Measurements from ENCODE around the gene TRIML1. TPM values are rescaled to one million over a fixed set of nuclear protein-coding genes. Genes with fewer than 3 reads are reported as not detected.

Gene TRIML1
- total RNA-seq, 4 donors from 2014 or later = not detected

DNA sequence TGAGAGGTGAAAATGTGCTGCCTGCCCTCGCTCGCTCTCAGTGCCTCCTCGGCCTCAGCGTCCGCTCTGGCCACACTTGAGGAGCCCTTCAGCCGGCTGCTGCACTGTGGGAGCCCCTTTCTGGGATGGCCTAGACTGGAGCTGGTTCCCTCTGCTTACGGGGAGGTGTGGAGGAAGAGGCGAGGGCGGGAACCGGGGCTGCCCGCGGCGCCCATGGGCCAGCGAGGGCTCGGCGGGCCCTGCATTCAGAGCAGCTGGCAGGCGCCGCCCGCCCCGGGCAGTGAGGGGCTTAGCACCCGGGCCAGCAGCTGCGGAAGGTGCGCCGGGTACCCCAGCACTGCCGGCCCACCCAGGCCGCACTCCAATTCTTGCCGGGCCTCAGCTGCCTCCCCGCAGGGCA lies 39.6 kb downstream of the TRIML1 start:
- no peak overlapping the region for H3K27ac ChIP-seq (replicated peaks in 1 of 4)
- no peak for TF ChIP-seq POLR2AphosphoS5 (IDR thresholded peaks at IDR 0.05)
- TF ChIP-seq EP300 (IDR thresholded peaks at IDR 0.05) = no peak
- TF ChIP-seq, protein P1, sequence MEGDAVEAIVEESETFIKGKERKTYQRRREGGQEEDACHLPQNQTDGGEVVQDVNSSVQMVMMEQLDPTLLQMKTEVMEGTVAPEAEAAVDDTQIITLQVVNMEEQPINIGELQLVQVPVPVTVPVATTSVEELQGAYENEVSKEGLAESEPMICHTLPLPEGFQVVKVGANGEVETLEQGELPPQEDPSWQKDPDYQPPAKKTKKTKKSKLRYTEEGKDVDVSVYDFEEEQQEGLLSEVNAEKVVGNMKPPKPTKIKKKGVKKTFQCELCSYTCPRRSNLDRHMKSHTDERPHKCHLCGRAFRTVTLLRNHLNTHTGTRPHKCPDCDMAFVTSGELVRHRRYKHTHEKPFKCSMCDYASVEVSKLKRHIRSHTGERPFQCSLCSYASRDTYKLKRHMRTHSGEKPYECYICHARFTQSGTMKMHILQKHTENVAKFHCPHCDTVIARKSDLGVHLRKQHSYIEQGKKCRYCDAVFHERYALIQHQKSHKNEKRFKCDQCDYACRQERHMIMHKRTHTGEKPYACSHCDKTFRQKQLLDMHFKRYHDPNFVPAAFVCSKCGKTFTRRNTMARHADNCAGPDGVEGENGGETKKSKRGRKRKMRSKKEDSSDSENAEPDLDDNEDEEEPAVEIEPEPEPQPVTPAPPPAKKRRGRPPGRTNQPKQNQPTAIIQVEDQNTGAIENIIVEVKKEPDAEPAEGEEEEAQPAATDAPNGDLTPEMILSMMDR (IDR thresholded peaks at IDR 0.05) = no peak
- TF ChIP-seq POLR2A (IDR thresholded peaks at IDR 0.05; ENCODE audit: low read depth) = no peak
- H3K4me3 ChIP-seq = no peak overlapping the region
- H3K9me3 ChIP-seq = no peaks in the 10 kb centered on the region
- DNase-seq (ENCODE audit: extremely low spot score) = no peak
- WGBS = 95% methylated on average over 16 of the region's 28 CpGs
- H3K4me1 ChIP-seq = no peaks in the 10 kb centered on the region
- H3K27me3 ChIP-seq = no peaks in the 10 kb centered on the region
- intact Hi-C loops (cut with DNase I) = no loop called here
- H3K36me3 ChIP-seq = no peaks in the 10 kb centered on the region

DNA sequence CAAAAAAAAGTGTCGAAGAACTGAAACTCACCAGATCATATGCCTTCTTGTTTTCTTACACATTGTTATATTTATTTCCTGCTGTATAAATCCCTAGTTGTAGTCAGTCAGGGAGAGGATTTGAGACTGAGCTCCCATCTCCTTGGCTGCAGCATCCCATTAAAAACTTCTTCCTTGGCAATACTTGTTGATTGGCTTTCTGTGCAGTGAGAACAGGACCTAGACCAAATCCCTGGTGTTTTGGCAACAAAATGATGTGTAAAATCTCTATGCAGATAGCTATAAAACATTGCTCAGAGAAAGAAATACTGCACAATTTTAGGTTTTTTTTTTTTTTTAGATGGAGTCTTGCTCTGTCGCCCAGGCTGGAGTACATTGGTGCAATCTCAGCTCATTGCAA lies 47.9 kb downstream of the TRIML1 start:
- 85% methylated on average over 2 of the region's 2 CpGs for whole genome bisulfite sequencing

DNA sequence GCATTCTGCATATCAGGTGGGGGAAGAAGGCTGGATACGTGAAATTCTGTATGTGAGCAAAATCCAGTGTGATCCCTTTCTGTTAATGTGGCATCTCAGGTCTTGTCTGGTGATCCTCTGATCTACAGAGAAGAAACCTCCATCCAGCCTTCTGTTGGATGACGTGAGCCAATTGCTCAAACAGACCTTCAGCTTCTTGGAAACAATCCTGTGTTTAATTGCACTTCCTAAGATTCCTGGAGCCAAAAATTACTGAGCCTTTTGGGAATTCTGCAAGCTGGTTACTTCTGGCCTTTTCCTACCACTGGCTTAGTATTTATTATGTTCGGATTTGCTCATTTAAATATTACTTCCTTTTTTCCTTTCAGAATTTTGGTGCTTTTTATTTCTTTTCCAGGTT lies 51.2 kb downstream of the TRIML1 start:
- intact Hi-C loops (cut with DNase I) = no loop called here
- no peaks in the 10 kb centered on the region for H3K27me3 ChIP-seq
- TF ChIP-seq EP300 (IDR thresholded peaks at IDR 0.05) = no peak
- TF ChIP-seq POLR2A (IDR thresholded peaks at IDR 0.05; ENCODE audit: low read depth) = no peak
- TF ChIP-seq, protein P1 (IDR thresholded peaks at IDR 0.05) = no peak
- no peak for TF ChIP-seq POLR2AphosphoS5 (IDR thresholded peaks at IDR 0.05)

More for the DNA sequence above, 47.9 kb downstream of the TRIML1 start:
- Histone ChIP-seq H3K36me3 (no peaks in the 10 kb centered on the region), H3K9me3 (no peaks in the 10 kb centered on the region), H3K4me1 (no peaks in the 10 kb centered on the region), H3K4me3 (no peak overlapping the region), H3K27me3 (no peaks in the 10 kb centered on the region), H3K27ac (replicated peaks in 1 of 4) (no peak overlapping the region)
- no peak for DNase-seq (ENCODE audit: extremely low spot score)
- intact Hi-C loops (cut with DNase I) = no loop called here
- no peak for TF ChIP-seq POLR2AphosphoS5 (IDR thresholded peaks at IDR 0.05)
- TF ChIP-seq EP300 (IDR thresholded peaks at IDR 0.05) = no peak
- no peak for TF ChIP-seq POLR2A (IDR thresholded peaks at IDR 0.05; ENCODE audit: low read depth)
- TF ChIP-seq, protein P1 (IDR thresholded peaks at IDR 0.05) = no peak

DNA sequence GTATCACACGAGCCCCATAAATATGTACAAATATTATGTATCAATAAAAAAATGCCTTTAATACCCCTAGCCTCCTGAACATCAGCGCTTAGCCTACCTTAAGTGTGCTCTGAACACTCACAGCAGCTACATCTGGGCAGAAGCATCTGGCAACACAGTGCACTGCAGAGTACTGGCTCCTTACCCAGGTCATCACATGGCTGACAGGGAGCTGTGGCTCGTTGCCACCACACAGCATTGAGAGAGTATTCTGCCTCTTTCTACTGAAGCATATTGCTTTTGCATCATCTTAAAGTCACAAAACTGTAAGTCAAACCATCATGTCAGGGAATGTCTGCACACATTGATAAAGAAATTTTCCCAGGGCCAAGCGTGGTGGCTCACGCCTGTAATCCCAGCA lies 55.2 kb downstream of the TRIML1 start:
- DNase-seq (ENCODE audit: extremely low spot score) = no peak
- no peaks in the 10 kb centered on the region for H3K36me3 ChIP-seq

More for the DNA sequence above, 51.2 kb downstream of the TRIML1 start:
- H3K4me3 ChIP-seq = no peak overlapping the region
- 60% methylated on average over 3 of the region's 3 CpGs for WGBS
- no peaks in the 10 kb centered on the region for H3K9me3 ChIP-seq
- no peak for DNase-seq (ENCODE audit: extremely low spot score)
- no peaks in the 10 kb centered on the region for H3K36me3 ChIP-seq
- no peak overlapping the region for H3K27ac ChIP-seq (replicated peaks in 1 of 4)
- no peaks in the 10 kb centered on the region for H3K4me1 ChIP-seq

More for the DNA sequence above, 55.2 kb downstream of the TRIML1 start:
- Histone ChIP-seq H3K9me3 (peaks cover 0 to 6% (median 0%) of the 10 kb centered on the region in 4 donors), H3K27me3 (no peaks in the 10 kb centered on the region), H3K4me1 (peaks cover 0 to 5% (median 0%) of the 10 kb centered on the region in 4 donors), H3K4me3 (no peak overlapping the region), H3K27ac (replicated peaks in 1 of 4) (no peak overlapping the region)
- TF ChIP-seq EP300 (IDR thresholded peaks at IDR 0.05) (no peak), POLR2AphosphoS5 (IDR thresholded peaks at IDR 0.05) (no peak), POLR2A (IDR thresholded peaks at IDR 0.05; ENCODE audit: low read depth) (no peak)
- TF ChIP-seq, protein P1 (IDR thresholded peaks at IDR 0.05) = no peak
- WGBS = 86% methylated on average over 5 of the region's 5 CpGs
- intact Hi-C loops (cut with DNase I) = no loop called here
